ENCODE data around the gene ROS1.
"Not testable (repeated sequence)": the region's sequence is repeated elsewhere in the genome, so short reads cannot be mapped to it uniquely, and the experiment has no call there.

ROS1 gene

GRCh38 chr6:117375446-117375845 is 50.3 kb downstream of the ROS1 start:
- no peak for DNase-seq

GRCh38 chr6:117373211-117373813 is 52.4 kb downstream of the ROS1 start:
- DNase-seq: no peak

- DNase-seq: not testable (repeated sequence)
These were observed 53.5 kb downstream of the ROS1 start for GRCh38 chr6:117372289-117372688.

GRCh38 chr6:117371492-117371891 is 54.2 kb downstream of the ROS1 start:
- DNase-seq: no peak

- no peak for DNase-seq
These were observed 66.2 kb downstream of the ROS1 start for GRCh38 chr6:117359581-117359980.

- DNase-seq: no peak
These were observed 71.1 kb downstream of the ROS1 start for GRCh38 chr6:117354671-117355070.

- DNase-seq: no peak
These were observed 73.2 kb downstream of the ROS1 start for GRCh38 chr6:117352466-117353081.

GRCh38 chr6:117351521-117351920 is 74.2 kb downstream of the ROS1 start:
- no peak for DNase-seq

- DNase-seq: peak; percentile 27
These were observed 79.4 kb downstream of the ROS1 start for GRCh38 chr6:117346142-117346930.

- no peak for DNase-seq
These were observed 80.5 kb downstream of the ROS1 start for GRCh38 chr6:117345292-117345610.

- no peak for DNase-seq
These were observed 81.1 kb downstream of the ROS1 start for GRCh38 chr6:117344444-117345291.

GRCh38 chr6:117338567-117338966 is 87.2 kb downstream of the ROS1 start:
- DNase-seq: no peak

GRCh38 chr6:117329926-117330325 is 95.8 kb downstream of the ROS1 start:
- no peak for DNase-seq

GRCh38 chr6:117328500-117328899 is 97.2 kb downstream of the ROS1 start:
- DNase-seq: no peak

- no peak for DNase-seq
These were observed 97.7 kb downstream of the ROS1 start for GRCh38 chr6:117328005-117328389.

GRCh38 chr6:117327149-117328004 is 98.4 kb downstream of the ROS1 start:
- no peak for DNase-seq

GRCh38 chr6:117326396-117326795 is 99.3 kb downstream of the ROS1 start:
- no peak for DNase-seq

GRCh38 chr6:117317261-117317660 is 108.5 kb downstream of the ROS1 start:
- DNase-seq: no peak

GRCh38 chr6:117311726-117312125 is 114.0 kb downstream of the ROS1 start:
- no peak for DNase-seq

GRCh38 chr6:117311310-117311709 is 114.4 kb downstream of the ROS1 start:
- no peak for DNase-seq

GRCh38 chr6:117309611-117310010 is 116.1 kb downstream of the ROS1 start:
- no peak for DNase-seq

GRCh38 chr6:117309069-117309468 is 116.7 kb downstream of the ROS1 start:
- no peak for DNase-seq
